IMR-90 (cell line): ENCODE data around the gene ATOH8. TPM values are rescaled to one million over a fixed set of nuclear protein-coding genes. Genes with fewer than 3 reads are reported as not detected.

Source experiments
- ATAC-seq: fragments of 200-7000 bp; cut with Tn5 transposase; 2 replicates; pipeline ENCODE4 v1.9.1; 2020; ENCODE audit warnings: low read depth, mild to moderate bottlenecking, moderate library complexity
- BruUV-seq: library from RNA; stranded (reverse); fragments of 400-500 nt; replicated peaks from 2 replicates; lab custom pipeline; 2021; lab: Mats Ljungman, UMichigan
- CTCF ChIA-PET: fragments of 300-600 bp; formaldehyde crosslinking; extraction: SDS; loops from one replicate; lab custom pipeline; 2021; ENCODE audit warnings: antibody characterized with exemption; lab: Yijun Ruan, JAX
- POLR2A ChIA-PET: fragments of 300-600 bp; sonication (Branson Sonifier 250); formaldehyde crosslinking; loops from one replicate; lab custom pipeline; 2022; ENCODE audit warnings: antibody characterized with exemption; ENCODE audit not compliant: unreplicated experiment; lab: Charles Lee
- DNase-seq: peaks from one replicate; pipeline ENCODE4 v3.0.0; 2013
- H2AFZ ChIP-seq: replicated peaks from 2 replicates; pipeline ENCODE3; 2013; ENCODE audit warnings: low read length, mild to moderate bottlenecking; ENCODE audit not compliant: poor library complexity
- H2AK5ac ChIP-seq: 2 replicates; pipeline ENCODE4 v1.6.1; 2013; ENCODE audit warnings: low read depth, low read length, inconsistent platforms
- H2AK9ac ChIP-seq: replicated peaks from 2 replicates; pipeline ENCODE3; 2013; ENCODE audit warnings: mild to moderate bottlenecking, low read depth, low read length, moderate library complexity; ENCODE audit not compliant: poor library complexity
- H2BK120ac ChIP-seq: 2 replicates; pipeline ENCODE4 v1.6.1; 2013; ENCODE audit warnings: low read depth, low read length, inconsistent platforms
- H2BK15ac ChIP-seq: 3 replicates; pipeline ENCODE4 v1.6.1; 2013; ENCODE audit warnings: low read depth, low read length, inconsistent platforms
- H2BK20ac ChIP-seq: 2 replicates; pipeline ENCODE4 v1.6.1; 2013; ENCODE audit warnings: low read depth, mild to moderate bottlenecking, inconsistent platforms, low read length, moderate library complexity
- H2BK5ac ChIP-seq: 2 replicates; pipeline ENCODE4 v1.6.1; 2013; ENCODE audit warnings: mild to moderate bottlenecking, low read depth, low read length, inconsistent platforms; ENCODE audit not compliant: poor library complexity, severe bottlenecking
- H3K14ac ChIP-seq: replicated peaks from 2 replicates; pipeline ENCODE4 v1.6.1; 2013; ENCODE audit warnings: low read depth, low read length, inconsistent platforms
- H3K18ac ChIP-seq: 2 replicates; pipeline ENCODE4 v1.6.1; 2013; ENCODE audit warnings: low read depth, low read length, control low read depth
- H3K23ac ChIP-seq: 2 replicates; pipeline ENCODE4 v1.6.1; 2013; ENCODE audit warnings: low read depth, low read length, inconsistent platforms
- H3K27ac ChIP-seq: 2 replicates; pipeline ENCODE4 v1.5.1; 2013; ENCODE audit warnings: mild to moderate bottlenecking, control low read depth, low read length; ENCODE audit not compliant: insufficient read depth
- H3K27me3 ChIP-seq: 2 replicates; pipeline ENCODE4 v1.6.1; 2013; ENCODE audit warnings: low read length; ENCODE audit not compliant: control insufficient read depth, insufficient read depth
- H3K36me3 ChIP-seq: 2 replicates; pipeline ENCODE4 v1.6.1; 2013; ENCODE audit warnings: low read length, mixed read lengths; ENCODE audit not compliant: control insufficient read depth, insufficient read depth
- H3K4ac ChIP-seq: 2 replicates; pipeline ENCODE4 v1.6.1; 2013; ENCODE audit warnings: low read depth, low read length, inconsistent platforms
- H3K4me1 ChIP-seq: 2 replicates; pipeline ENCODE4 v1.6.1; 2013; ENCODE audit warnings: low read length, mixed read lengths; ENCODE audit not compliant: control insufficient read depth, insufficient read depth
- H3K4me2 ChIP-seq: 2 replicates; pipeline ENCODE4 v1.6.1; 2013; ENCODE audit warnings: low read depth, mild to moderate bottlenecking, control low read depth, low read length, moderate library complexity
- H3K4me3 ChIP-seq: 2 replicates; pipeline ENCODE4 v1.5.1; 2013; ENCODE audit warnings: low read depth, mild to moderate bottlenecking, control low read depth, low read length, moderate library complexity; ENCODE audit not compliant: insufficient read depth
- H3K56ac ChIP-seq: 2 replicates; pipeline ENCODE4 v1.6.1; 2013; ENCODE audit warnings: low read length, inconsistent platforms; ENCODE audit not compliant: insufficient read depth; ENCODE audit errors: extremely low read depth
- H3K79me1 ChIP-seq, 2 experiments: 2 replicates each; pipeline ENCODE4 v1.6.1; 2013; ENCODE audit warnings: low read length in 2 of 2, inconsistent platforms in 1 of 2, low read depth in 1 of 2
- H3K9ac ChIP-seq: 2 replicates; pipeline ENCODE4 v1.6.1; 2013; ENCODE audit warnings: low read depth, low read length, control low read depth
- H3K9me1 ChIP-seq: 2 replicates; pipeline ENCODE4 v1.6.1; 2013; ENCODE audit warnings: low read length, inconsistent platforms; ENCODE audit not compliant: insufficient read depth
- H3K9me3 ChIP-seq: 2 replicates; pipeline ENCODE4 v1.6.1; 2013; ENCODE audit warnings: low read length; ENCODE audit not compliant: control insufficient read depth, insufficient read depth
- H4K20me1 ChIP-seq: 2 replicates; pipeline ENCODE4 v1.6.1; 2013; ENCODE audit warnings: low read length, inconsistent platforms; ENCODE audit not compliant: insufficient read depth
- H4K5ac ChIP-seq: 2 replicates; pipeline ENCODE4 v1.6.1; 2013; ENCODE audit warnings: mild to moderate bottlenecking, low read depth, low read length, control low read depth
- H4K8ac ChIP-seq, 2 experiments: 2 replicates each; pipeline ENCODE4 v1.6.1; 2013; ENCODE audit warnings: low read depth in 2 of 2, low read length in 2 of 2, control low read depth in 1 of 2, inconsistent platforms in 1 of 2
- H4K91ac ChIP-seq: 2 replicates; pipeline ENCODE4 v1.6.1; 2013; ENCODE audit warnings: low read depth, low read length, inconsistent platforms; ENCODE audit not compliant: insufficient read depth
- BHLHE40 ChIP-seq: fragments of 150-350 bp; IDR thresholded peaks from 2 replicates; pipeline ENCODE4 v1.6.1; 2016; ENCODE audit warnings: mild to moderate bottlenecking, low read depth, low read length
- CEBPB ChIP-seq: IDR thresholded peaks from 2 replicates; pipeline ENCODE4 v1.6.1; 2012; ENCODE audit warnings: low read depth, low read length, improper control_type of control experiment
- ELK1 ChIP-seq: fragments of 150-350 bp; IDR thresholded peaks from 2 replicates; pipeline ENCODE4 v1.6.1; 2016; ENCODE audit warnings: low read depth, mild to moderate bottlenecking, low read length, moderate library complexity, borderline replicate concordance
- MAFK ChIP-seq: IDR thresholded peaks from 2 replicates; pipeline ENCODE4 v1.6.1; 2012; ENCODE audit warnings: low read depth, low read length, improper control_type of control experiment
- MAZ ChIP-seq: IDR thresholded peaks from 2 replicates; pipeline ENCODE4 v1.6.1; 2012; ENCODE audit warnings: low read depth, mild to moderate bottlenecking, low read length, improper control_type of control experiment, moderate library complexity, borderline replicate concordance
- NFE2L2 ChIP-seq: fragments of 150-350 bp; IDR thresholded peaks from 2 replicates; pipeline ENCODE4 v1.6.1; 2016; ENCODE audit warnings: low read depth, mild to moderate bottlenecking, low read length
- POLR2A ChIP-seq: IDR thresholded peaks from 2 replicates; pipeline ENCODE4 v1.6.1; 2012; ENCODE audit warnings: mild to moderate bottlenecking, low read depth, low read length
- RAD21 ChIP-seq: IDR thresholded peaks from 2 replicates; pipeline ENCODE4 v1.6.1; 2012; ENCODE audit warnings: low read length, improper control_type of control experiment
- RCOR1 ChIP-seq: IDR thresholded peaks from 2 replicates; pipeline ENCODE4 v1.6.1; 2012; ENCODE audit warnings: mild to moderate bottlenecking, low read length, improper control_type of control experiment; ENCODE audit not compliant: insufficient replicate concordance
- WGBS, 2 experiments: methylation state at CpG; one replicate each; pipeline versions ENCODE4 v1.1.5 to v1.1.7; 2013; ENCODE audit warnings: missing lambda C conversion rate in 2 of 2; ENCODE audit not compliant: insufficient read length in 1 of 2; ENCODE audit errors: extremely low coverage in 2 of 2; 5-methylcytosine and 5-hydroxymethylcytosine counted together
- dilution Hi-C: fragments of 300-500 bp; cut with HindIII; formaldehyde crosslinking; loops from one replicate; pipeline ENCODE4 v1.14.3; 2018; ENCODE audit warnings: low sequenced_read_pairs; ENCODE audit not compliant: unreplicated experiment
- in situ Hi-C: fragments of 300-500 bp; cut with MboI; formaldehyde crosslinking; loops from 3 replicates; pipeline ENCODE4 v1.14.3; 2019; ENCODE audit warnings: low sequenced_read_pairs, inconsistent platforms, mixed read lengths
- intact Hi-C: fragments of 100-400 bp; cut with micrococcal nuclease; formaldehyde crosslinking; loops from 2 replicates; pipeline ENCODE4 v1.10.0; 2022
- polyA plus RNA-seq, 3 experiments: library from polyadenylated mRNA; depleted of rRNA; stranded (reverse); fragments of >200 nt; gene quantifications; 2 replicates each; pipeline ENCODE4 v1.2.3, GENCODE V29; 2012; ENCODE audit warnings: low replicate concordance in 1 of 3
- total RNA-seq: library from RNA; depleted of rRNA; stranded (reverse); fragments of >200 nt; gene quantifications from 2 replicates; pipeline ENCODE4 v1.2.3, GENCODE V29; 2012
- TF ChIP-seq, protein P1 (sequence below): conservative IDR thresholded peaks from 2 replicates; pipeline ENCODE4 v1.5.1; 2012; ENCODE audit warnings: mild to moderate bottlenecking, low read depth, low read length, improper control_type of control experiment

The ATOH8 gene
- total and polyA plus RNA-seq, 2 of the 4 experiments (the other 2 are of a cell fraction): 7.9 to 9.0 TPM

DNA sequence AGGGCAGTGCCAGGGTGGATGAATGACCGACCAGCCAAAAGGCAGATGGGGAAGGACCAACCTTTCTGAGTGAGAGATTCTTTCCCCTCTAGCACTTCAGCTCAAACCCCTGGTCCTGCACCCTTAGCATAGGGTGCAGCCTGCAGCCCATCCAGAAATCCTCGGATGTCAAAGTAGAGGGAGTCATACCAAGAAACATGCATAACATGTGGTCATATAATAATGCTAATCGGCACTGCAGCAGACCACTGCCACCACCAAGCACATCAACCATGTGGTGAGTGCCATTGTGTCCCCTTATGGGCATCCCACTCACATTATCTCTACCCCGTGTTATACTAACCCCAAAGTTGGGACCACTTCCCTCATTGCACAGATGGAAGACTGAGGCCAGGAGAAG, 17.7 kb downstream of the ATOH8 start (continued):
- TF ChIP-seq MAZ (no peak), POLR2A (no peak), CEBPB (no peak), MAFK (no peak), RCOR1 (no peak)

- WGBS, 2 experiments: 0% methylated on average over 4 of the region's 37 CpGs; no CpG with 5 or more reads in 1 of the 2 experiments
- POLR2A ChIA-PET: interaction anchor here (0.6 to 1.0 kb wide), 3 partner anchors 9 to 23 kb away, joined by 3 read pairs; partner anchors contain the start of gene ATOH8
- TF ChIP-seq NFE2L2: peak; percentile 28; the same call in 1 of the 2 replicates
- TF ChIP-seq RAD21: peak; percentile 52
- peak; percentile 20; the same call in 1 of the 2 replicates for TF ChIP-seq MAFK
- peak; percentile 99 for TF ChIP-seq BHLHE40
- peak; percentile 46 for TF ChIP-seq POLR2A
- TF ChIP-seq CEBPB: no peak
- TF ChIP-seq ELK1: no peak
- TF ChIP-seq, protein P1, sequence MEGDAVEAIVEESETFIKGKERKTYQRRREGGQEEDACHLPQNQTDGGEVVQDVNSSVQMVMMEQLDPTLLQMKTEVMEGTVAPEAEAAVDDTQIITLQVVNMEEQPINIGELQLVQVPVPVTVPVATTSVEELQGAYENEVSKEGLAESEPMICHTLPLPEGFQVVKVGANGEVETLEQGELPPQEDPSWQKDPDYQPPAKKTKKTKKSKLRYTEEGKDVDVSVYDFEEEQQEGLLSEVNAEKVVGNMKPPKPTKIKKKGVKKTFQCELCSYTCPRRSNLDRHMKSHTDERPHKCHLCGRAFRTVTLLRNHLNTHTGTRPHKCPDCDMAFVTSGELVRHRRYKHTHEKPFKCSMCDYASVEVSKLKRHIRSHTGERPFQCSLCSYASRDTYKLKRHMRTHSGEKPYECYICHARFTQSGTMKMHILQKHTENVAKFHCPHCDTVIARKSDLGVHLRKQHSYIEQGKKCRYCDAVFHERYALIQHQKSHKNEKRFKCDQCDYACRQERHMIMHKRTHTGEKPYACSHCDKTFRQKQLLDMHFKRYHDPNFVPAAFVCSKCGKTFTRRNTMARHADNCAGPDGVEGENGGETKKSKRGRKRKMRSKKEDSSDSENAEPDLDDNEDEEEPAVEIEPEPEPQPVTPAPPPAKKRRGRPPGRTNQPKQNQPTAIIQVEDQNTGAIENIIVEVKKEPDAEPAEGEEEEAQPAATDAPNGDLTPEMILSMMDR: peak; percentile 41; the same call in 1 of the 2 replicates
- peak; percentile 100 for TF ChIP-seq RCOR1
Measured at GRCh38 chr2:85772019-85772745, 18.4 kb downstream of the ATOH8 start.

More at GRCh38 chr2:85772019-85772745, 18.4 kb downstream of the ATOH8 start:
- Histone ChIP-seq H2BK120ac (peak overlapping the region; percentile 100), H3K14ac (peak overlapping the region; percentile 99), H4K5ac (peak overlapping the region; percentile 23; the same call in 1 of the 2 replicates), H4K91ac (peak overlapping the region; percentile 99), H3K27me3 (no peaks in the 10 kb centered on the region), H3K27ac (peak overlapping the region; percentile 88), H2BK20ac (peak overlapping the region; percentile 99), H2AK5ac (peak overlapping the region; percentile 99), H4K20me1 (no peaks in the 10 kb centered on the region; the same call in 1 of the 2 replicates), H2BK5ac (peak overlapping the region; percentile 81), H3K36me3 (peaks cover 18% of the 10 kb centered on the region; the same call in 1 of the 2 replicates), H4K8ac (peak overlapping the region; percentile 90 to 96), H3K4me3 (no peak overlapping the region), H2BK15ac (peak overlapping the region; percentile 97; the same call in 1 of the 3 replicates), H3K4me1 (peaks cover 46% of the 10 kb centered on the region), H2AFZ (peak overlapping the region; percentile 78), H3K56ac (peak overlapping the region; percentile 99; the same call in 1 of the 2 replicates), H3K9me3 (no peaks in the 10 kb centered on the region), H3K9ac (0 out of 2 replicates have a peak overlapping the region, but pooled peaks have one; percentile 9), H3K23ac (peak overlapping the region; percentile 99), H3K9me1 (peaks cover 26% of the 10 kb centered on the region), H3K18ac (peak overlapping the region; percentile 25), H2AK9ac (peak overlapping the region; percentile 73), H3K79me1 (peaks cover 25 to 69% of the 10 kb centered on the region in 2 experiments; a peak in 3 of 4 replicates), H3K4ac (peak overlapping the region; percentile 100), H3K4me2 (peak overlapping the region; percentile 12; the same call in 1 of the 2 replicates)
- DNase-seq (peak; percentile 100), ATAC-seq (peak; percentile 90)
- BruUV-seq: no TSS peak
- in situ Hi-C loops: no loop called here
- CTCF ChIA-PET: interaction anchor here (1.0 to 2.6 kb wide), 8 partner anchors 10 to 52 kb away, joined by 3 to 20 read pairs (median 3); partner anchors contain the start of gene ATOH8
- intact Hi-C loops: loop anchor here (1.0 to 2.0 kb wide), 4 partner anchors 17 to 43 kb away; no protein-coding TSS in a partner anchor
- dilution Hi-C loops: no loop called here
